Upper lobe of right lung (tissue), 1 donor: ENCODE results near the gene SCUBE1. TPM values are rescaled to one million over a fixed set of nuclear protein-coding genes. Genes with fewer than 3 reads are reported as not detected.

ENCODE experiments used
- ATAC-seq: fragments of 200-7000 bp; cut with Tn5 transposase; one replicate; pipeline ENCODE4 v1.9.1; 2020; ENCODE audit warnings: mild to moderate bottlenecking, moderate library complexity
- DNase-seq: peaks from one replicate; pipeline ENCODE4 v3.0.0-alpha.2; 2020
- H3K27ac ChIP-seq: fragments of 200-600 bp; one replicate; pipeline ENCODE4 v1.8.0; 2022
- H3K27me3 ChIP-seq: fragments of 200-600 bp; one replicate; pipeline ENCODE4 v1.8.0; 2022; ENCODE audit warnings: mild to moderate bottlenecking
- H3K36me3 ChIP-seq: fragments of 200-600 bp; one replicate; pipeline ENCODE4 v1.8.0; 2022
- H3K4me1 ChIP-seq: fragments of 200-600 bp; one replicate; pipeline ENCODE4 v1.8.0; 2022
- H3K4me3 ChIP-seq: fragments of 200-600 bp; one replicate; pipeline ENCODE4 v1.8.0; 2022; ENCODE audit warnings: mild to moderate bottlenecking
- H3K9me3 ChIP-seq: fragments of 200-600 bp; one replicate; pipeline ENCODE4 v1.8.0; 2022
- CTCF ChIP-seq: fragments of 200-600 bp; IDR thresholded peaks from one replicate; pipeline ENCODE4 v1.8.0; 2022; ENCODE audit warnings: antibody characterized with exemption
- intact Hi-C: fragments of 100-400 bp; cut with DNase I; formaldehyde crosslinking; loops from one replicate; pipeline ENCODE4 v1.11.0; 2022
- total RNA-seq: library from RNA; stranded (reverse); fragmentation: NEBNext Ultra II Directional; extraction: Animal tissue kit (Norgen Biotek cat#: 25700); gene quantifications from one replicate; pipeline ENCODE4 v1.2.1, GENCODE V29; 2021
- donor health status: DM: no; HTN: yes; CAD: no; lungs with severe emphysema.

The SCUBE1 gene
- total RNA-seq, 1 donor from 2014 or later = 36.0 TPM

GRCh38 chr22:43326331-43327156, 16.6 kb downstream of the SCUBE1 start:
- no peak overlapping the region for H3K27ac ChIP-seq
- ATAC-seq (no peak), DNase-seq (no peak)
- H3K36me3 ChIP-seq = no peaks in the 10 kb centered on the region
- H3K27me3 ChIP-seq = no peaks in the 10 kb centered on the region
- H3K4me1 ChIP-seq = no peaks in the 10 kb centered on the region
- intact Hi-C loops = no loop called here
- no peak overlapping the region for H3K4me3 ChIP-seq
- H3K9me3 ChIP-seq = no peaks in the 10 kb centered on the region
- no peak for TF ChIP-seq CTCF

- ATAC-seq = no peak
- Histone ChIP-seq H3K27me3 (no peaks in the 10 kb centered on the region), H3K4me3 (no peak overlapping the region), H3K4me1 (no peaks in the 10 kb centered on the region), H3K9me3 (no peaks in the 10 kb centered on the region), H3K27ac (no peak overlapping the region), H3K36me3 (no peaks in the 10 kb centered on the region)
- no peak for DNase-seq
- intact Hi-C loops = no loop called here
- no peak for TF ChIP-seq CTCF
Measured at GRCh38 chr22:43325176-43325575, 18.0 kb downstream of the SCUBE1 start.

- no peak for ATAC-seq
- TF ChIP-seq CTCF = no peak
- Histone ChIP-seq H3K4me3 (no peak overlapping the region), H3K27ac (no peak overlapping the region), H3K4me1 (no peaks in the 10 kb centered on the region), H3K36me3 (no peaks in the 10 kb centered on the region), H3K27me3 (no peaks in the 10 kb centered on the region), H3K9me3 (no peaks in the 10 kb centered on the region)
- DNase-seq = no peak
- intact Hi-C loops = no loop called here
Measured at GRCh38 chr22:43320943-43321900, 21.9 kb downstream of the SCUBE1 start.

GRCh38 chr22:43319661-43320486, 23.3 kb downstream of the SCUBE1 start:
- no peak for ATAC-seq
- intact Hi-C loops = no loop called here
- DNase-seq = no peak

More at GRCh38 chr22:43319661-43320486, 23.3 kb downstream of the SCUBE1 start:
- Histone ChIP-seq H3K27ac (no peak overlapping the region), H3K27me3 (no peaks in the 10 kb centered on the region), H3K4me1 (no peaks in the 10 kb centered on the region), H3K4me3 (no peak overlapping the region), H3K36me3 (no peaks in the 10 kb centered on the region), H3K9me3 (no peaks in the 10 kb centered on the region)
- TF ChIP-seq CTCF = no peak
